GM23338 (cell line): ENCODE results near the gene TBX2. TPM values are rescaled to one million over a fixed set of nuclear protein-coding genes. Genes with fewer than 3 reads are reported as not detected.
A peak's percentile ranks its signal among the peaks of the same experiment; 100 is the strongest.

ENCODE experiments used
- ATAC-seq: fragments of 200-7000 bp; cut with Tn5 transposase; 3 replicates; pipeline ENCODE4 v1.9.1; 2020
- DNase-seq: peaks from one replicate; pipeline ENCODE4 v3.0.0-alpha.2; 2015; ENCODE audit warnings: low spot score
- H2AFZ ChIP-seq: fragments of 200-600 bp; sonication (generic); 2 replicates; pipeline ENCODE4 v1.8.0; 2016; ENCODE audit warnings: antibody characterized with exemption, mild to moderate bottlenecking, moderate library complexity
- H3F3A ChIP-seq: fragments of 200-600 bp; sonication (generic); replicated peaks from 2 replicates; pipeline ENCODE4 v1.8.0; 2017; ENCODE audit warnings: antibody characterized with exemption, mixed run types, low read depth
- H3K27ac ChIP-seq: fragments of 200-600 bp; sonication (generic); 2 replicates; pipeline ENCODE4 v1.6.1; 2016; ENCODE audit warnings: low read depth
- H3K27me3 ChIP-seq: fragments of 200-600 bp; sonication (generic); 2 replicates; pipeline ENCODE4 v1.8.0; 2016; ENCODE audit warnings: mild to moderate bottlenecking, mixed run types, moderate library complexity; ENCODE audit not compliant: insufficient read depth
- H3K36me3 ChIP-seq: fragments of 200-600 bp; sonication (generic); 2 replicates; pipeline ENCODE4 v1.8.0; 2016; ENCODE audit warnings: mild to moderate bottlenecking; ENCODE audit not compliant: insufficient read depth
- H3K4me1 ChIP-seq: fragments of 200-600 bp; sonication (generic); 2 replicates; pipeline ENCODE4 v1.8.0; 2016; ENCODE audit warnings: mild to moderate bottlenecking, moderate library complexity; ENCODE audit not compliant: insufficient read depth
- H3K4me2 ChIP-seq: fragments of 200-600 bp; sonication (generic); 2 replicates; pipeline ENCODE4 v1.7.1; 2017; ENCODE audit warnings: mixed run types
- H3K4me3 ChIP-seq: fragments of 200-600 bp; sonication (generic); 2 replicates; pipeline ENCODE4 v1.6.1; 2016; ENCODE audit warnings: mixed run types
- H3K79me2 ChIP-seq: fragments of 200-600 bp; sonication (generic); replicated peaks from 2 replicates; pipeline ENCODE4 v1.8.0; 2017; ENCODE audit warnings: mild to moderate bottlenecking; ENCODE audit not compliant: insufficient read depth
- H3K9me2 ChIP-seq: fragments of 200-600 bp; sonication (generic); 2 replicates; pipeline ENCODE4 v1.8.0; 2017; ENCODE audit not compliant: insufficient read depth
- H4K20me1 ChIP-seq: fragments of 200-600 bp; sonication (generic); replicated peaks from 2 replicates; pipeline ENCODE4 v1.8.0; 2017; ENCODE audit warnings: mild to moderate bottlenecking; ENCODE audit not compliant: insufficient read depth
- H3K27ac Mint-ChIP-seq: 2 replicates; pipeline ENCODE4 v1.8.0; 2020; ENCODE audit warnings: inconsistent platforms, mild to moderate bottlenecking, moderate library complexity, mixed read lengths
- H3K27me3 Mint-ChIP-seq: 3 replicates; pipeline ENCODE4 v1.8.0; 2022; ENCODE audit warnings: low read depth, mild to moderate bottlenecking, moderate library complexity, mixed read lengths, inconsistent platforms; ENCODE audit not compliant: insufficient read depth, poor library complexity
- H3K36me3 Mint-ChIP-seq: 3 replicates; pipeline ENCODE4 v1.8.0; 2021; ENCODE audit warnings: low read depth, mild to moderate bottlenecking, inconsistent platforms, moderate library complexity, mixed read lengths
- H3K4me1 Mint-ChIP-seq: 3 replicates; pipeline ENCODE4 v1.8.0; 2020; ENCODE audit warnings: mild to moderate bottlenecking, inconsistent platforms, mixed read lengths
- H3K4me3 Mint-ChIP-seq: 3 replicates; pipeline ENCODE4 v1.8.0; 2021; ENCODE audit warnings: moderate library complexity, mild to moderate bottlenecking, inconsistent platforms, mixed read lengths
- H3K9me3 Mint-ChIP-seq: 3 replicates; pipeline ENCODE4 v1.8.0; 2020; ENCODE audit warnings: moderate library complexity, mild to moderate bottlenecking, inconsistent platforms, mixed read lengths
- CREB1 ChIP-seq: fragments of 250-450 bp; sonication (Bioruptor Pico); IDR thresholded peaks from 2 replicates; pipeline ENCODE4 v1.5.0; 2020; ENCODE audit warnings: low read depth, mild to moderate bottlenecking, moderate library complexity
- EZH2 ChIP-seq: fragments of 200-600 bp; sonication (generic); IDR thresholded peaks from one replicate; pipeline ENCODE4 v1.8.0; 2017; ENCODE audit warnings: antibody characterized with exemption, mild to moderate bottlenecking, low read depth; ENCODE audit not compliant: unreplicated experiment
- JUNB ChIP-seq: IDR thresholded peaks from one replicate; pipeline ENCODE4 v1.6.1; 2016; ENCODE audit warnings: antibody characterized with exemption; ENCODE audit not compliant: unreplicated experiment
- NANOG ChIP-seq: IDR thresholded peaks from 2 replicates; pipeline ENCODE4 v1.6.1; 2016; ENCODE audit warnings: antibody characterized with exemption, borderline replicate concordance
- ZNF114 ChIP-seq: fragments of 250-450 bp; sonication (Bioruptor Pico); IDR thresholded peaks from 2 replicates; pipeline ENCODE4 v1.5.0; 2020; ENCODE audit warnings: mild to moderate bottlenecking, moderate library complexity
- polyA plus RNA-seq: library from polyadenylated mRNA; unstranded; fragments of >200 nt; fragmentation: Nextera tagmentation; extraction: Ambion mirVana; gene quantifications from 2 replicates; pipeline ENCODE4 v1.2.1, GENCODE V29; 2016
- total RNA-seq: library from RNA; depleted of rRNA; stranded (reverse); fragments of >200 nt; shearing (Covaris generic); gene quantifications from 2 replicates; pipeline ENCODE4 v1.2.3, GENCODE V29; 2014
- TF ChIP-seq, protein P1 (sequence below): IDR thresholded peaks from one replicate; pipeline ENCODE4 v1.6.1; 2018; ENCODE audit warnings: antibody characterized with exemption; ENCODE audit not compliant: unreplicated experiment
- TF ChIP-seq, protein P2 (sequence below), 2 experiments: fragments of 200-600 bp in 1 of 2; sonication (generic) in 1 of 2; conservative IDR thresholded peaks; 2 replicates each; pipeline versions ENCODE4 v1.5.1 to v1.6.1; 2016 to 2017; ENCODE audit warnings: antibody characterized with exemption in 2 of 2, low read depth in 2 of 2, mild to moderate bottlenecking in 2 of 2, moderate library complexity in 1 of 2

Gene TBX2
- total and polyA plus RNA-seq, 2 experiments from 2014 or later, result not detected

DNA sequence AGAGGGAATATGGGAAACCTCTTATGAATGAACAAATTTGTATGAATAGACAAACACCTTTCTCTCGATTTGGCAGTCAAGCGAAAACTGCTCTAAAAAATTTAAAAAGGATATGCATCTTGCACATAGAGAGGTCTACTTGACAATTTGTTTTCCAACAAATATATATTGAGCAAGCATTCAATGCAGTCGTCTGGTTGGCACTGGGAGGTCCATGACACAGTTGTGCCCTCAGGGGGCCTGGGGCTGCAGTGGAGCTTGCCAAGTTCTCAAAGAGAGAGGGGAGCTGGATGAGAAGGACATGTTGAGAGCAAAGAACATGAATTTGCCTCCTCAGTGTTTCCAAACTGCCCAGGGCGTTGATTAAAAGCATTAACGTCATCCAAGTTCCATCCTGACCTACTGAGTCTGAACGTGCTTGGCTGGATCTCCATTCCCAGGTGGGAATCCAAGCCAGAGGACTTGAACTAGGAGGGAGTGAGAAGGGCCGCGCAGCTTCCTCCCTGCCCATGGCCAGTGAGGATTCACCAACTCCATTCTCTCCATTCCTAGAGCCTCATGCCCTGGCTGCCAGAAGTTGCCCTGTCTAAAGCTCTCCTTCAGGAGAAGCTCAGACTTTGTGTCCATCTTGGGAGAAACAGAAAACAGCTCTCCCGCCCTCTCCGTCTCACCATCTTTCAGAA is 24.5 kb downstream of the TBX2 start (continued):
- TF ChIP-seq, protein P1, sequence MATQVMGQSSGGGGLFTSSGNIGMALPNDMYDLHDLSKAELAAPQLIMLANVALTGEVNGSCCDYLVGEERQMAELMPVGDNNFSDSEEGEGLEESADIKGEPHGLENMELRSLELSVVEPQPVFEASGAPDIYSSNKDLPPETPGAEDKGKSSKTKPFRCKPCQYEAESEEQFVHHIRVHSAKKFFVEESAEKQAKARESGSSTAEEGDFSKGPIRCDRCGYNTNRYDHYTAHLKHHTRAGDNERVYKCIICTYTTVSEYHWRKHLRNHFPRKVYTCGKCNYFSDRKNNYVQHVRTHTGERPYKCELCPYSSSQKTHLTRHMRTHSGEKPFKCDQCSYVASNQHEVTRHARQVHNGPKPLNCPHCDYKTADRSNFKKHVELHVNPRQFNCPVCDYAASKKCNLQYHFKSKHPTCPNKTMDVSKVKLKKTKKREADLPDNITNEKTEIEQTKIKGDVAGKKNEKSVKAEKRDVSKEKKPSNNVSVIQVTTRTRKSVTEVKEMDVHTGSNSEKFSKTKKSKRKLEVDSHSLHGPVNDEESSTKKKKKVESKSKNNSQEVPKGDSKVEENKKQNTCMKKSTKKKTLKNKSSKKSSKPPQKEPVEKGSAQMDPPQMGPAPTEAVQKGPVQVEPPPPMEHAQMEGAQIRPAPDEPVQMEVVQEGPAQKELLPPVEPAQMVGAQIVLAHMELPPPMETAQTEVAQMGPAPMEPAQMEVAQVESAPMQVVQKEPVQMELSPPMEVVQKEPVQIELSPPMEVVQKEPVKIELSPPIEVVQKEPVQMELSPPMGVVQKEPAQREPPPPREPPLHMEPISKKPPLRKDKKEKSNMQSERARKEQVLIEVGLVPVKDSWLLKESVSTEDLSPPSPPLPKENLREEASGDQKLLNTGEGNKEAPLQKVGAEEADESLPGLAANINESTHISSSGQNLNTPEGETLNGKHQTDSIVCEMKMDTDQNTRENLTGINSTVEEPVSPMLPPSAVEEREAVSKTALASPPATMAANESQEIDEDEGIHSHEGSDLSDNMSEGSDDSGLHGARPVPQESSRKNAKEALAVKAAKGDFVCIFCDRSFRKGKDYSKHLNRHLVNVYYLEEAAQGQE, result no peak
- TF ChIP-seq, protein P2, sequence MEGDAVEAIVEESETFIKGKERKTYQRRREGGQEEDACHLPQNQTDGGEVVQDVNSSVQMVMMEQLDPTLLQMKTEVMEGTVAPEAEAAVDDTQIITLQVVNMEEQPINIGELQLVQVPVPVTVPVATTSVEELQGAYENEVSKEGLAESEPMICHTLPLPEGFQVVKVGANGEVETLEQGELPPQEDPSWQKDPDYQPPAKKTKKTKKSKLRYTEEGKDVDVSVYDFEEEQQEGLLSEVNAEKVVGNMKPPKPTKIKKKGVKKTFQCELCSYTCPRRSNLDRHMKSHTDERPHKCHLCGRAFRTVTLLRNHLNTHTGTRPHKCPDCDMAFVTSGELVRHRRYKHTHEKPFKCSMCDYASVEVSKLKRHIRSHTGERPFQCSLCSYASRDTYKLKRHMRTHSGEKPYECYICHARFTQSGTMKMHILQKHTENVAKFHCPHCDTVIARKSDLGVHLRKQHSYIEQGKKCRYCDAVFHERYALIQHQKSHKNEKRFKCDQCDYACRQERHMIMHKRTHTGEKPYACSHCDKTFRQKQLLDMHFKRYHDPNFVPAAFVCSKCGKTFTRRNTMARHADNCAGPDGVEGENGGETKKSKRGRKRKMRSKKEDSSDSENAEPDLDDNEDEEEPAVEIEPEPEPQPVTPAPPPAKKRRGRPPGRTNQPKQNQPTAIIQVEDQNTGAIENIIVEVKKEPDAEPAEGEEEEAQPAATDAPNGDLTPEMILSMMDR (conservative IDR thresholded peaks at IDR 0.05; ENCODE audit: low read depth in 2 of 2), result no peak
- TF ChIP-seq EZH2, result no peak
- no peak for TF ChIP-seq JUNB
- no peak for TF ChIP-seq ZNF114 (CRISPR knock-in tag)
- TF ChIP-seq NANOG, result no peak

DNA sequence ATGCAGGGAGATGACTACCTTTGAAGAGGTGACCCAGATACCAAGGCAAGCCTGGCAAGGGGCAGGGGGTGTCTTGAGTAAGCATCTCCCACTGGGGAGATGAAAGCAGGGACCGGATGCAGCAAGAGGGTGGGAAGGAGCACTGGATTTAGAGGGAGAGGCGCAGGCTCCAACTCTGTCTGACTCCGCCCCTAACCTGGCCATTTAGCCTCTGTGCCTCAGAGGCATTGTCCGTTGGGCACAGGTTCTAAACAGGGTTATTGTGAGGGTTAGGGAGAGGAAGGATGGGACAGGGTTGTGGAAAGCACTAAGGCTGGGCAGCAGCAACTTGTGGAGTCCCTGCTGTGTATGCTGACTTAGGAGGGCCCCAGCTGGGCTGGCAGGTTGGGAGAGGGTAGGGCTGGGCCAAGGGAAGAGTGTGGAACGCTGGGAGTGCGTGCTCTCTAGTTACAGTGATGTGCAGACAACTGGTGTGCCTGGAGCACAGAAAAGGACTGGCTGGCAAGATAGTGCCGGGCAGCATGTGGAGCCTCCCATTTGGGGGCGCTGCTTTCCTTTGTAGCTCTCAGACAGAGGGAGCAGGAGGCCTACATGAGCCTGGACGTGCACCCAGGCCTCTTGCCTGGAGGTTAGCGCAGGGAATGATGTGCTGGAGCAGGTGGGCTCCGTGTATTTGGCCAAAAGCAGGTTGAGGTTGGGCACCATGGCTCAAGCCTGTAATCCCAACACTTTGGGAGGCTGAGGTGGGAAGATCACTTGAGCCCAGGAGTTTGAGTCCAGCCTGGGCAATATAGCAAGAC is 26.2 kb downstream of the TBX2 start:
- TF ChIP-seq EZH2, result peak; percentile 20
- TF ChIP-seq CREB1 (CRISPR knock-in tag), result no peak
- TF ChIP-seq, protein P2 (conservative IDR thresholded peaks at IDR 0.05; ENCODE audit: low read depth in 2 of 2), result peak; percentile 56 to 88
- Histone ChIP-seq H4K20me1 (no peaks in the 10 kb centered on the region), H3K9me2 (no peaks in the 10 kb centered on the region), H3K27ac (no peak overlapping the region), H2AFZ (peak overlapping the region; percentile 88), H3K27me3 (0 out of 2 replicates have a peak, but pooled peaks cover 4% of the 10 kb centered on the region), H3K4me2 (no peak overlapping the region), H3K4me1 (no peaks in the 10 kb centered on the region), H3K4me3 (no peak overlapping the region), H3K79me2 (no peaks in the 10 kb centered on the region), H3F3A (no peaks in the 10 kb centered on the region), H3K36me3 (no peaks in the 10 kb centered on the region)
- Mint-ChIP-seq H3K4me1 (peaks cover 7% of the 10 kb centered on the region; the same call in 1 of the 3 replicates), H3K27ac (no peak overlapping the region), H3K27me3 (peaks cover 9% of the 10 kb centered on the region), H3K9me3 (no peaks in the 10 kb centered on the region), H3K4me3 (no peak overlapping the region), H3K36me3 (no peaks in the 10 kb centered on the region)
- ATAC-seq (peak; percentile 96), DNase-seq (peak; percentile 77)
